ENCODE measurements around the gene PMP22.

GRCh38 chr17:15308758-15309157, 43.6 kb upstream of the PMP22 start:
- TF ChIP-seq, protein P1, sequence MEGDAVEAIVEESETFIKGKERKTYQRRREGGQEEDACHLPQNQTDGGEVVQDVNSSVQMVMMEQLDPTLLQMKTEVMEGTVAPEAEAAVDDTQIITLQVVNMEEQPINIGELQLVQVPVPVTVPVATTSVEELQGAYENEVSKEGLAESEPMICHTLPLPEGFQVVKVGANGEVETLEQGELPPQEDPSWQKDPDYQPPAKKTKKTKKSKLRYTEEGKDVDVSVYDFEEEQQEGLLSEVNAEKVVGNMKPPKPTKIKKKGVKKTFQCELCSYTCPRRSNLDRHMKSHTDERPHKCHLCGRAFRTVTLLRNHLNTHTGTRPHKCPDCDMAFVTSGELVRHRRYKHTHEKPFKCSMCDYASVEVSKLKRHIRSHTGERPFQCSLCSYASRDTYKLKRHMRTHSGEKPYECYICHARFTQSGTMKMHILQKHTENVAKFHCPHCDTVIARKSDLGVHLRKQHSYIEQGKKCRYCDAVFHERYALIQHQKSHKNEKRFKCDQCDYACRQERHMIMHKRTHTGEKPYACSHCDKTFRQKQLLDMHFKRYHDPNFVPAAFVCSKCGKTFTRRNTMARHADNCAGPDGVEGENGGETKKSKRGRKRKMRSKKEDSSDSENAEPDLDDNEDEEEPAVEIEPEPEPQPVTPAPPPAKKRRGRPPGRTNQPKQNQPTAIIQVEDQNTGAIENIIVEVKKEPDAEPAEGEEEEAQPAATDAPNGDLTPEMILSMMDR (IDR thresholded peaks at IDR 0.05 in 4 of 5, conservative IDR thresholded peaks at IDR 0.05 in 1 of 5) = no peak
- no peak for TF ChIP-seq POLR2A (IDR thresholded peaks at IDR 0.05)

Measured in gastrocnemius medialis (tissue), 4 donors.